Epithelial cell of esophagus (primary cell): ENCODE results near the gene SHISA7.
A peak's percentile ranks its signal among the peaks of the same experiment; 100 is the strongest.

Experiments used
- DNase-seq: peaks from one replicate; pipeline ENCODE4 v3.0.0; 2010; ENCODE audit warnings: low read depth
- H3K4me3 ChIP-seq: 2 replicates; pipeline ENCODE4 v1.5.1; 2011; ENCODE audit warnings: mild to moderate bottlenecking, low read length, control low read depth
- TF ChIP-seq, protein P1 (sequence below): IDR thresholded peaks from 2 replicates; pipeline ENCODE4 v1.5.1; 2011; ENCODE audit warnings: low read depth, mild to moderate bottlenecking, low read length, control low read depth, inconsistent platforms; ENCODE audit not compliant: insufficient read depth; ENCODE audit errors: missing control alignments

SHISA7 gene

DNA sequence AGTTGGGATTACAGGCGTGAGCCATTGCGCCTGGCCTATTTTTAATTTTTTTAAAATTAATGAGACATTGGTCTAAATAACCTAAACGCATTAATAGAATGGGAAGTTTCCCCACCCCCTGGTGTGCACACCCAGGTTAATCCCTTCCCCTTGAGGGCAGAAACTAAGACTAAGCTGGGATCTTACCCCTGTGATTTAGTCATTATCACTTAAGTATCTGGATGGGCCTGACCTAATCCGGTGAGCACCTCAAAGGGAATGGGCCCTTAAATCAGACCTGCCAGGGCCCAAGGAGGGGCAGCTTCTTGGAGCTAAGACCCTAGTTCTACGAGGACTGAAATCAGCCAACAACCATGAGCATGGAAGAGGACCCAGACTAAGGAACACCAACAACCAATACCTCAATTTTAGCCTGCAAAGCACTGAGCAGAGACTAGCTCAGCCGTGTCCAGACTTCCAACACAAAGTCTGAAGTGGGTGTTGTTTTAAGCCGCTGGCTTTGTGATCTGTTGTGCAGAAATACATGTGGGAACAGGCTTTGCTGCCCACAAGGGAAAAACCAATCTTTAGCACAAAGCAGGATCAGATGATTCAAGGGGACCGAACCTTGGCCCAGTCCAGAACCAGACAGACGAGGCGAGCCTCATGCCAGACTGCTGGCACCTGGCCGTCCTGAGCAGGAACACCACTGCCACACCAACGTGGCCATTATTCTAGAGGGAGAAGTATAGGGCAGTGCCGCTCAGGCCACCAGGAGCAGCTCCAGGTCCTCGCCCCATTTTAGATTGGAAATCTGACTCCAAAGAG lies 42.6 kb downstream of the SHISA7 start:
- TF ChIP-seq, protein P1, sequence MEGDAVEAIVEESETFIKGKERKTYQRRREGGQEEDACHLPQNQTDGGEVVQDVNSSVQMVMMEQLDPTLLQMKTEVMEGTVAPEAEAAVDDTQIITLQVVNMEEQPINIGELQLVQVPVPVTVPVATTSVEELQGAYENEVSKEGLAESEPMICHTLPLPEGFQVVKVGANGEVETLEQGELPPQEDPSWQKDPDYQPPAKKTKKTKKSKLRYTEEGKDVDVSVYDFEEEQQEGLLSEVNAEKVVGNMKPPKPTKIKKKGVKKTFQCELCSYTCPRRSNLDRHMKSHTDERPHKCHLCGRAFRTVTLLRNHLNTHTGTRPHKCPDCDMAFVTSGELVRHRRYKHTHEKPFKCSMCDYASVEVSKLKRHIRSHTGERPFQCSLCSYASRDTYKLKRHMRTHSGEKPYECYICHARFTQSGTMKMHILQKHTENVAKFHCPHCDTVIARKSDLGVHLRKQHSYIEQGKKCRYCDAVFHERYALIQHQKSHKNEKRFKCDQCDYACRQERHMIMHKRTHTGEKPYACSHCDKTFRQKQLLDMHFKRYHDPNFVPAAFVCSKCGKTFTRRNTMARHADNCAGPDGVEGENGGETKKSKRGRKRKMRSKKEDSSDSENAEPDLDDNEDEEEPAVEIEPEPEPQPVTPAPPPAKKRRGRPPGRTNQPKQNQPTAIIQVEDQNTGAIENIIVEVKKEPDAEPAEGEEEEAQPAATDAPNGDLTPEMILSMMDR = no peak
- H3K4me3 ChIP-seq = no peak overlapping the region
- peak; percentile 70 for DNase-seq

DNA sequence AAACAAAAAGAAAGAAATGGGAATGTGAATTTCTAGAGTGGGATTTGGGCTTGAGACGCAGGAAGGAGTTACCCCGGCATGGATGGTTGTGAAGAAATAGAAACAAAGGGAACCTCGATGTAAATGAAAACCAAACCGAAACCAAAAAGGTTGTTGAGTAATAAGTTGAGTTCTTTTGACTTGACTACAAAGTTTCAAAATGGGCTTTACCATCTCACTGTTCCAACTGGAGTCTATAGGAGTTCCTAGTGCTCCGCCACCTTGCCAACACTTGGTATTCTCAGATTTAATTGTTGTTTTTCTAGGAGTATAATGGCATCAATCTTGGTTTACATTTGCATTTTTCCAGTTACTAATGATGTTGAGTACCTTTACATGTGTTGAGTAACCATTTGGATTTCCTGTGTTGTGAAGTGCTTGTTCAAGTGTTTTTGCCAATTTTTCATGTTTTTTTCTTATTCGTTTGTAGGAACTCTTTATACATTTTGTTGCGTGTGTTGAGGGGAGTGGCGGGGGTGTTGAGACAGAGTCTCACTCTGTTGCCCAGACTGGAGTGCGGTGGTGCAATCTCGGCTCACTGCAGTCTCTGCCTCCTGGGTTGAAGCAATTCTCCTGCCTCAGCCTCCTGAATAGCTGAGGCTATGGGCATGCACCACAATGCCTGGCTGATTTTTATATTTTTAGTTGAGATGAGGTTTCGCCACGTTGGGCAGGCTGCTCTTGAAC lies 44.7 kb downstream of the SHISA7 start:
- no peak for DNase-seq
- H3K4me3 ChIP-seq = no peak overlapping the region
- TF ChIP-seq, protein P1 = no peak

DNA sequence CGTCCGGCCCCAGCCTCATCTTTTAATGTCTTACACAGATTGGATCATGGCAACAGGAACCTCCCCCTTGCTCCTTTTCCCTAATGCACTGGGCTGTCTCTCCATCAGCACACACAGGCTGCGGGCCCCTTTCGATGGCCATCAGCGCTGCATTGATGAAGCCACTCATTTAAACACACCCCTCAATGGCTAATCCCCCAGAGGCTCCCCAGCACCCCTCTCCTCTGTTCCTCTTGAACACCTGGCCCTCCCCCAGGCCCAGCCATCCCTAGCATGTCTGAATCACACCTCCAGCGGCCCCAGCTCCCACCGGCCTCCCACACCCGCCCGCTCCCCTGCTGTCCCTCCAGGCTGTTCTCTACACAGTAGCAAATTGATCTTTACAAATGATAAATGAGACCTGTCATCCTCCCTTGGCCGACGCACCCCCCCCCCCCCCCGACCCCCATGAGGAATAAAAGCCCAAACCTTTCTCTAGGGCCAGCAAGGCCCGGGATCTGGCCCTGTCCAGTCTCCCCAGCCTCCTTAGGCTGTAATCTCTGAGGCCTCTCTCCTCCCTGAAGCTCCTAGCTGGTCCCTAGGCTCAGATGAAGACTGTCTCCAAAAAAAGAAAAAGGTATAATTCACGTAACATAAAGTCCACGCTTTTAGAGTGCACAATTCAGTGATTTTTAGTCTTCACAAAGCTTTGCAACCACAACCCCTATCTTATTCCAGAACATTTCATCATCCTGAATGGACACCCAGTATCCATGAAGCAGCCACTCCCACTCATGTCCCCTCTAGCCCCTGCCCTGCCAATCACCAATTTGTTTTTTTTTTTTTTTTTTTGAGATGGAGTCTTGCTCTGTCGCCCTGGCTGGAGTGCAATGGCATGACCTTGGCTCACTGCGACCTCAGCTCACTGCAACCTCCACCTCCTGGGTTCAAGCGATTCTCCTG lies 50.0 kb downstream of the SHISA7 start:
- no peak for DNase-seq
- TF ChIP-seq, protein P1 = no peak
- H3K4me3 ChIP-seq = no peak overlapping the region

DNA sequence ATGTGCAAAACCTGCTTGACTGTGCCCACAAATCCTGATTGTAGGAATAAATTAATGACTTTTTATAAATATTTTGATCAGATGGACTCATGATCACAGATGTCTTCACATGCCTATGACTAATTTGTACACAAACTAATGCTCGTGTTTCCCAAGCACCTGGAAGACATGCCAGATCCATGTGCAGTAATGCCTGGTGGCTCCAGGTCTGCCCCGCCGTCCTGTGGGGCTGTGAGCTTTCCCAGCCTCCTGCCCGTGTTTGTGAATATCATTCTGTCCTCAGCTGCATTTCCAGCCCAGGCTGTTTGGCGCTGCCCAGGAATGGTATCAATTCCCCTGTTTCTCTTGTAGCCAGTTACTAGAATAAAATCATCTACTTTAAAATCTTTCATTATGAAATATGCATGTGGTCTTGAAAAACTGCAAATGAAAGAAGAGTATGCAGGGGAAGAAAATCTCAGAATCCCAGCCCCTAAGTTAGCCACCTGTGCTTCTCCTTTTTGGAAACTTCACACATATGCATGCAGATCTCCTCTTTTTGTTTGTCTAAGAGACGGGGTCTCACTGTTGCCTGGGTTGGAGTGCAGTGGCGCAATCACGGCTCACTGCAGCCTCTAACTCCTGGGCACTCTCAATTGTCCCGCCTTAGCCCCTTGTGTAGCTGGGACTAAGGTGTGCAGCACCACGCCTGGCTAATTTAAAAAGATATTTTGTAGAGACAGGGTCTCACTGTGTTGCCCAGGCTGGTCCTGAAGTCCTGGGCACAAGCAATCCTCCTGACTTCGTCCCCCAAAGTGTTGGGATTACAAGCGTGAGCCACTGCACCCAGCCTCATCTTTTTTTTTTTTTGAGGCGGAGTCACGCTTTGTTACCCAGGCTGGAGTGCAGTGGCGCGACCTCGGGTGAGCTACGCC lies 51.1 kb downstream of the SHISA7 start:
- peak; percentile 79 for DNase-seq
- no peak overlapping the region for H3K4me3 ChIP-seq
- TF ChIP-seq, protein P1 = no peak

DNA sequence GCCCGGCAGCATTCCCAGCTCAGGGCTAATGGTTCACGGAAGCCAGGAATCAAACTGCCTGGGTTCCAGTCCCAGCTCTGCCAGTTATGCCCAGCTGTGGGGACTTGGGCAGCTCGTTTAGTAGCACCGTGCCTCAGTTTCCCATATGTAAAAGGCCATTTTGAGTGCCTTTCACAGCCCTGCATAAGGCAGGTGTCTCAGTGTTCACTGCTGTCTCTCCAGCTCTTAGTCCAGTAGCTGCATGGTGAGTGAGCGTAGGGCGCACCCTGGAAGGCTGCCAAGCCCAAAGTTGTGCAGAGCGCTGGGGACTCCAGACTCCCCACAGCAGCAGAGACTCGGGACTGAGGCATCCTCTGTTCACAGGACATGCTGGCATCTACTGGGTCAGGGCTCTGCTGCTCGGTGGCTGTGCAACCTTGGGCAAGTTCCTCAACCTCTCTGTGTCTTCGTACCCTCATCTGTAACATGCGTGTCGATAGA lies 51.9 kb downstream of the SHISA7 start:
- peak; percentile 44 for DNase-seq
- TF ChIP-seq, protein P1 = no peak
- no peak overlapping the region for H3K4me3 ChIP-seq

DNA sequence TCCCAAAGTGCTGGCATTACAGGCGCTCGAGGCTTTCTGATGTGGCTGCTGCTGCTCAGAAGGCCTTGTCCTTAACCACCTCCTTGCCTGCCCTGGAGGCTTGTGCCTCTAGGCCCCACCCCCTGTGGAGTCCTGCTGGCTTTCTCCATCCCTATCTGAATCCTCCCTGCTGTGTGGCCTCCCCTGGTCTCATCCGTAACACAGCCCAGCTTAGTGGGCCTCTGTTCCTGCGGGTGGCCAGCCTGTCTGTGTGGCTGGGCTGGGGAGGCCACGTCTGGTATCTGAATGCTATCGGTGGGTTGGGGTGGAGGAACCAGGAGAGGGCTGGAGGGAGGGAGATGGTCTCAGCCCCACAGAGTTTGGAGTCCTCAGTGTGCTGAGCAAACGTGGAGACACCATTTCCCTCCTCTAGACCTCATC lies 52.6 kb downstream of the SHISA7 start:
- TF ChIP-seq, protein P1 = no peak
- no peak overlapping the region for H3K4me3 ChIP-seq
- no peak for DNase-seq
